ENCODE results near the gene MLLT11. TPM values are rescaled to one million over a fixed set of nuclear protein-coding genes. Genes with fewer than 3 reads are reported as not detected.
A peak's percentile ranks its signal among the peaks of the same experiment; 100 is the strongest.

Gene MLLT11
- total RNA-seq, 4 donors from 2014 or later = 1.2 to 3.2 (median 1.3) TPM; not detected in 1

DNA sequence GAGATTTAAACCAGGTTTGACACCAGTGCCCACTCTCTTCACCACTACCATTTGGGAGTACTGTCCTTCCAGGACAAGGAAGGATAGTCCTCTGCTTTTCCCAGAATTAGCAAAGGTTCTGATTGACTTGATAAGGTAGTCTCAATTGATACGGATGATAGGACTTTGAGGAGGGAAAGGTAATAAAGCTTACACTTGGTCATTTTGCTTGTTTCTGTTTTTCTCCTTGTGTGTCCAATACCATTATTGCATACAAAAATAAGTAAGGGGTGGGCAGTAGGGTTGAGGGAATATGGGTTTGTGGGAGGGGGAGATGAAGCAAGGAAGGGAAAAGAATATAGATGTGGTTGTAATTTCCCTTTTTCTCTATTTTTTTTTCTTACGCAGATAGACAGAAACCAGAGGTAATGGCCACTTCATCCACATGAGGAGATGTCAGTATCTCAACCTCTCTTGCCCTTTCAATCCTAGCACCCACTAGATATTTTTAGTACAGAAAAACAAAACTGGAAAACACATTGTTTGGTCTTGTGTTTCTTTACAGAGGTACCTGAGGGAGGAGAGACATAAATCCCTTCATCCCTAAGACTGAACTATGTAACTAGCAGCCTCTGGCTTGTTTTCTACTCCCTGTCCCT is 10.0 kb upstream of the MLLT11 start:
- no peak for DNase-seq
- TF ChIP-seq POLR2A (IDR thresholded peaks at IDR 0.05) (peak; percentile 13), POLR2AphosphoS5 (IDR thresholded peaks at IDR 0.05) (no peak)
- H3K36me3 ChIP-seq = peaks cover 0 to 31% (median 11%) of the 10 kb centered on the region in 4 donors
- intact Hi-C loops (cut with DNase I; ENCODE audit: low total_unique reads) = no loop called here
- no peak overlapping the region for H3K4me3 ChIP-seq
- H3K4me1 ChIP-seq = peaks cover 5 to 17% (median 12%) of the 10 kb centered on the region in 4 donors
- no peak overlapping the region for H3K27ac ChIP-seq
- in situ Hi-C loops (cut with MboI; ENCODE audit: low pct_ligation_motif_present in 1 of 4, low pct_unique_long_range_greater_than_20kb in 1 of 4, low sequenced_read_pairs in 3 of 4) = no loop called here
- 77 to 84% methylated on average over 2 of the region's 2 CpGs for WGBS, 2 donors (ENCODE audit: low coverage in 1 of 2)
- no peaks in the 10 kb centered on the region for H3K27me3 ChIP-seq
- no peaks in the 10 kb centered on the region for H3K9me3 ChIP-seq

DNA sequence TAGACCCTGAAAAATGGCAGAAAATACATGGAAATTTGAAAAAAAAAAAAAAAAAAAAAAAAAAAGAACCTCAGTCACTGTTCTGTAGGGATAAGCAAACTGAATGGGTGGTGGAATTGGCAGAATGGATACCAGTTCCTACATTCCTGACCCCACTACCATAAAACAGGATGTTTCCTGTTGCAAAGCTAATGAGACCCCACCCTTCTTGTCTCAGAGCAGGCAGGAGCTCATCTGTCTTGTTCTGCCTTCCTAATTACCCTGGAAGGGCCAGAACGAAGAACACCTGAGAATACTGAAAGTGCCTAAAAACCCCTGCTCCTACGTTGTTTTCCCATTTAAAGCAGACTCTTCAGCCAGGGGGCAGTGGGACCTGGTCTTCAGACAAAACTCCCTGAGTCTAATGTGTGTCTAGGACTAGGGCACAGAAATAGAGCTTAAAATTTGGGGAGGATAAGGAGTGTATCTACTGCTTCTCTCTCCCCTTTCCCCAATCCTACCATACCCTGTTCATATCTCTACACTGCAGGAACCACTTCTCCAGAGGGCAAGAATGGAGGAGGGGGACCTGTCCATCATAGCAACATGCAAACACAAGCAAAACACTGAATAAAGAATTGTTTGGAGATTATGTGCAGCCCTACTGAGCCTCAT is 8.7 kb upstream of the MLLT11 start:
- intact Hi-C loops (cut with DNase I; ENCODE audit: low total_unique reads) = no loop called here
- H3K4me3 ChIP-seq = no peak overlapping the region
- H3K9me3 ChIP-seq = no peaks in the 10 kb centered on the region
- peaks cover 17 to 29% (median 25%) of the 10 kb centered on the region in 4 donors for H3K4me1 ChIP-seq
- 59% methylated on average over 2 of the region's 2 CpGs; no CpG with 5 or more reads in 1 of the 2 donors for WGBS, 2 donors (ENCODE audit: low coverage in 1 of 2)
- in situ Hi-C loops (cut with MboI; ENCODE audit: low pct_ligation_motif_present in 1 of 4, low pct_unique_long_range_greater_than_20kb in 1 of 4, low sequenced_read_pairs in 3 of 4) = no loop called here
- H3K36me3 ChIP-seq = peaks cover 0 to 31% (median 14%) of the 10 kb centered on the region in 4 donors
- no peak for DNase-seq
- H3K27ac ChIP-seq = no peak overlapping the region
- H3K27me3 ChIP-seq = no peaks in the 10 kb centered on the region
- TF ChIP-seq EP300 (IDR thresholded peaks at IDR 0.05; ENCODE audit: low read depth) (no peak), POLR2A (IDR thresholded peaks at IDR 0.05) (no peak), POLR2AphosphoS5 (IDR thresholded peaks at IDR 0.05) (peak in 1 of 3 donors; percentile 6)
- TF ChIP-seq, protein P1, sequence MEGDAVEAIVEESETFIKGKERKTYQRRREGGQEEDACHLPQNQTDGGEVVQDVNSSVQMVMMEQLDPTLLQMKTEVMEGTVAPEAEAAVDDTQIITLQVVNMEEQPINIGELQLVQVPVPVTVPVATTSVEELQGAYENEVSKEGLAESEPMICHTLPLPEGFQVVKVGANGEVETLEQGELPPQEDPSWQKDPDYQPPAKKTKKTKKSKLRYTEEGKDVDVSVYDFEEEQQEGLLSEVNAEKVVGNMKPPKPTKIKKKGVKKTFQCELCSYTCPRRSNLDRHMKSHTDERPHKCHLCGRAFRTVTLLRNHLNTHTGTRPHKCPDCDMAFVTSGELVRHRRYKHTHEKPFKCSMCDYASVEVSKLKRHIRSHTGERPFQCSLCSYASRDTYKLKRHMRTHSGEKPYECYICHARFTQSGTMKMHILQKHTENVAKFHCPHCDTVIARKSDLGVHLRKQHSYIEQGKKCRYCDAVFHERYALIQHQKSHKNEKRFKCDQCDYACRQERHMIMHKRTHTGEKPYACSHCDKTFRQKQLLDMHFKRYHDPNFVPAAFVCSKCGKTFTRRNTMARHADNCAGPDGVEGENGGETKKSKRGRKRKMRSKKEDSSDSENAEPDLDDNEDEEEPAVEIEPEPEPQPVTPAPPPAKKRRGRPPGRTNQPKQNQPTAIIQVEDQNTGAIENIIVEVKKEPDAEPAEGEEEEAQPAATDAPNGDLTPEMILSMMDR (IDR thresholded peaks at IDR 0.05) = no peak

DNA sequence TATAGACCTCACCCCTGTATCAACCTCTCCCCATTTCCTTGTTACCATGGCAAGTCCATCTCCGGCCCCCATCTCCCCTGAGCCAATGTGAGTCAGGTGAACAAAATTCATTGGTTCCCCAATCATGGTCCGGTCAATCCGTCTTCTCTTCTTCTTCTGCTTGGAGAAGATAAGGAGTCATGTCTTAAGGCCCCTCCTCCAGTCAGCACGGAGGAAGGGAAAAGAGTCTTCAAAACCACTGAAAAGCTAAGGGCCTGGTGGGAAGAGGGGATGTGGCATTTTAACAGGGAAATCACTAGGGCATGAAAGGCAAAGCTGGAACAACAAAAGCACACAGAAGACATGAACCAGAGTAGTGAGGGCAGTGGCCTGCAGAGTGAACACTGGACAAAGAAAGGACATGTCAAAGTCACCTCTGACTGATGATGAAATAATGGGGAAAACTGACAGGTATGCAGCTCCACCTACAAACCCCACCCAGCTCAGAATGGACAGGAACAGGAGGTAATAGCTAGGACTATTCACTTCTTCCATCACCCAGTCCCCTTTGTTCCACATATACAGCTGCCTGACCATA is 5.1 kb upstream of the MLLT11 start:
- Histone ChIP-seq H3K27me3 (no peaks in the 10 kb centered on the region), H3K9me3 (no peaks in the 10 kb centered on the region), H3K4me1 (peaks cover 29 to 46% (median 36%) of the 10 kb centered on the region in 4 donors), H3K27ac (peak overlapping the region; percentile 94 to 96 (median 96)), H3K36me3 (peaks cover 0 to 31% (median 14%) of the 10 kb centered on the region in 4 donors), H3K4me3 (peak overlapping the region in 1 of 4 donors; percentile 92)
- TF ChIP-seq EP300 (IDR thresholded peaks at IDR 0.05; ENCODE audit: low read depth) (no peak), POLR2A (IDR thresholded peaks at IDR 0.05) (no peak), POLR2AphosphoS5 (IDR thresholded peaks at IDR 0.05) (peak in 1 of 3 donors; percentile 61)
- TF ChIP-seq, protein P1 (IDR thresholded peaks at IDR 0.05) = no peak
- 92 to 95% methylated on average over 4 of the region's 4 CpGs for WGBS, 2 donors (ENCODE audit: low coverage in 1 of 2)
- DNase-seq = no peak
- in situ Hi-C loops (cut with MboI; ENCODE audit: low pct_ligation_motif_present in 1 of 4, low pct_unique_long_range_greater_than_20kb in 1 of 4, low sequenced_read_pairs in 3 of 4) (no loop called here), intact Hi-C loops (cut with DNase I; ENCODE audit: low total_unique reads) (no loop called here)

DNA sequence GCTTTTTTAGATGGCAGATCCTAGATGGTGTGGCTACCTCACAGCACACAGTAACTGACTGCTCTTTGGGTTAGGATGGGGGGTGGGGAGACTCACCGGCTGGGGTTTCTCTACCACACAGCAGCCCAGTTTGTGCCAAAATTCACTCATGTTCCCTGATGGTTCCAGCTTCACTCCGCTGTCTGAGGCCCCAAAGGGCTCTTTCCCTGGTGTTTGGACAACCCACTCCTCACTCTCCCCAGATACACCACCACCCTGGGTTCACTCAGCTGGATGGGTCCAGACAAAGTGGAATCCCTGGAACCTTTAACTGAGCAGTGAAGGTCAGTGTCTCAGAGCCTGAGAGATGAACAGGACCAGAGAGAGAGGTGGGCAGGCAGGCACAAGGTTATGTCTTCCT is 4.6 kb upstream of the MLLT11 start:
- intact Hi-C loops (cut with DNase I; ENCODE audit: low total_unique reads) = no loop called here
- no peak for DNase-seq
- Histone ChIP-seq H3K36me3 (peaks cover 0 to 31% (median 14%) of the 10 kb centered on the region in 4 donors), H3K4me3 (peak overlapping the region in 1 of 4 donors; percentile 92), H3K27ac (peak overlapping the region; percentile 94 to 96 (median 96)), H3K4me1 (peaks cover 29 to 51% (median 38%) of the 10 kb centered on the region in 4 donors), H3K9me3 (no peaks in the 10 kb centered on the region), H3K27me3 (no peaks in the 10 kb centered on the region)
- in situ Hi-C loops (cut with MboI; ENCODE audit: low pct_ligation_motif_present in 1 of 4, low pct_unique_long_range_greater_than_20kb in 1 of 4, low sequenced_read_pairs in 3 of 4) = no loop called here
- WGBS, 2 donors (ENCODE audit: low coverage in 1 of 2) = 92% methylated on average over 1 of the region's 2 CpGs; no CpG with 5 or more reads in 1 of the 2 donors
- TF ChIP-seq, protein P1 (IDR thresholded peaks at IDR 0.05) = no peak
- no peak for TF ChIP-seq POLR2AphosphoS5 (IDR thresholded peaks at IDR 0.05)
- no peak for TF ChIP-seq POLR2A (IDR thresholded peaks at IDR 0.05)
- no peak for TF ChIP-seq EP300 (IDR thresholded peaks at IDR 0.05; ENCODE audit: low read depth)
